Hepatocyte (in vitro differentiated cells): ENCODE results near the gene ABHD2. TPM values are rescaled to one million over a fixed set of nuclear protein-coding genes. Genes with fewer than 3 reads are reported as not detected.

Experiments used
- DNase-seq: peaks from one replicate; pipeline ENCODE4 v3.0.0-alpha.2; 2016; ENCODE audit warnings: low spot score
- H2AFZ ChIP-seq: fragments of 200-600 bp; sonication (generic); 2 replicates; pipeline ENCODE4 v1.6.0; 2016; ENCODE audit warnings: antibody characterized with exemption, mild to moderate bottlenecking
- H3K27ac ChIP-seq: fragments of 200-600 bp; sonication (generic); 2 replicates; pipeline ENCODE4 v1.5.1; 2016; ENCODE audit warnings: mild to moderate bottlenecking
- H3K27me3 ChIP-seq: fragments of 200-600 bp; sonication (generic); 2 replicates; pipeline ENCODE4 v1.6.1; 2016
- H3K36me3 ChIP-seq: fragments of 200-600 bp; sonication (generic); replicated peaks from 2 replicates; pipeline ENCODE4 v1.5.1; 2016; ENCODE audit warnings: low read depth; ENCODE audit not compliant: insufficient read depth
- H3K4me1 ChIP-seq: fragments of 200-600 bp; sonication (generic); 2 replicates; pipeline ENCODE4 v1.5.1; 2016; ENCODE audit warnings: mild to moderate bottlenecking, moderate library complexity; ENCODE audit not compliant: insufficient read depth
- H3K4me2 ChIP-seq: fragments of 200-600 bp; sonication (generic); 2 replicates; pipeline ENCODE4 v1.6.0; 2016
- H3K4me3 ChIP-seq: fragments of 200-600 bp; sonication (generic); 2 replicates; pipeline ENCODE4 v1.5.1; 2016; ENCODE audit warnings: mild to moderate bottlenecking
- H3K79me2 ChIP-seq: fragments of 200-600 bp; sonication (generic); 2 replicates; pipeline ENCODE4 v1.6.0; 2017; ENCODE audit warnings: mild to moderate bottlenecking
- H3K9me2 ChIP-seq: fragments of 200-600 bp; sonication (generic); replicated peaks from 2 replicates; pipeline ENCODE4 v1.6.0; 2017; ENCODE audit warnings: mild to moderate bottlenecking; ENCODE audit not compliant: insufficient read depth
- H3K9me3 ChIP-seq: fragments of 200-600 bp; sonication (generic); 2 replicates; pipeline ENCODE4 v1.5.1; 2016; ENCODE audit warnings: low read depth, mild to moderate bottlenecking
- H4K20me1 ChIP-seq: fragments of 200-600 bp; sonication (generic); 2 replicates; pipeline ENCODE4 v1.6.0; 2016; ENCODE audit warnings: mild to moderate bottlenecking; ENCODE audit not compliant: insufficient read depth, poor library complexity, severe bottlenecking
- EZH2 ChIP-seq: fragments of 200-600 bp; sonication (generic); IDR thresholded peaks from 2 replicates; pipeline ENCODE4 v1.6.1; 2016; ENCODE audit warnings: antibody characterized with exemption, mild to moderate bottlenecking, borderline replicate concordance
- EZH2phosphoT487 ChIP-seq: fragments of 200-600 bp; sonication (generic); IDR thresholded peaks from one replicate; pipeline ENCODE4 v1.6.1; 2018; ENCODE audit warnings: antibody characterized with exemption, mild to moderate bottlenecking, low read depth, moderate library complexity; ENCODE audit not compliant: unreplicated experiment, severe bottlenecking
- WGBS: methylation state at CpG from one replicate; pipeline ENCODE4 v1.1.6; 2016; ENCODE audit warnings: low lambda C conversion rate; ENCODE audit errors: missing lambda C conversion rate; 5-methylcytosine and 5-hydroxymethylcytosine counted together
- polyA plus RNA-seq: library from polyadenylated mRNA; unstranded; fragments of >200 nt; fragmentation: Nextera tagmentation; extraction: Ambion mirVana; gene quantifications from 2 replicates; pipeline ENCODE4 v1.2.1, GENCODE V29; 2016
- total RNA-seq: library from RNA; depleted of rRNA; stranded (reverse); fragments of >200 nt; gene quantifications from 2 replicates; pipeline ENCODE4 v1.2.3, GENCODE V29; 2014
- TF ChIP-seq, protein P1 (sequence below): fragments of 200-600 bp; sonication (generic); IDR thresholded peaks from 2 replicates; pipeline ENCODE4 v1.5.1; 2016; ENCODE audit warnings: antibody characterized with exemption, mild to moderate bottlenecking; ENCODE audit not compliant: poor library complexity

Gene ABHD2
- total and polyA plus RNA-seq, 2 experiments from 2014 or later = 11.7 to 59.7 TPM

DNA sequence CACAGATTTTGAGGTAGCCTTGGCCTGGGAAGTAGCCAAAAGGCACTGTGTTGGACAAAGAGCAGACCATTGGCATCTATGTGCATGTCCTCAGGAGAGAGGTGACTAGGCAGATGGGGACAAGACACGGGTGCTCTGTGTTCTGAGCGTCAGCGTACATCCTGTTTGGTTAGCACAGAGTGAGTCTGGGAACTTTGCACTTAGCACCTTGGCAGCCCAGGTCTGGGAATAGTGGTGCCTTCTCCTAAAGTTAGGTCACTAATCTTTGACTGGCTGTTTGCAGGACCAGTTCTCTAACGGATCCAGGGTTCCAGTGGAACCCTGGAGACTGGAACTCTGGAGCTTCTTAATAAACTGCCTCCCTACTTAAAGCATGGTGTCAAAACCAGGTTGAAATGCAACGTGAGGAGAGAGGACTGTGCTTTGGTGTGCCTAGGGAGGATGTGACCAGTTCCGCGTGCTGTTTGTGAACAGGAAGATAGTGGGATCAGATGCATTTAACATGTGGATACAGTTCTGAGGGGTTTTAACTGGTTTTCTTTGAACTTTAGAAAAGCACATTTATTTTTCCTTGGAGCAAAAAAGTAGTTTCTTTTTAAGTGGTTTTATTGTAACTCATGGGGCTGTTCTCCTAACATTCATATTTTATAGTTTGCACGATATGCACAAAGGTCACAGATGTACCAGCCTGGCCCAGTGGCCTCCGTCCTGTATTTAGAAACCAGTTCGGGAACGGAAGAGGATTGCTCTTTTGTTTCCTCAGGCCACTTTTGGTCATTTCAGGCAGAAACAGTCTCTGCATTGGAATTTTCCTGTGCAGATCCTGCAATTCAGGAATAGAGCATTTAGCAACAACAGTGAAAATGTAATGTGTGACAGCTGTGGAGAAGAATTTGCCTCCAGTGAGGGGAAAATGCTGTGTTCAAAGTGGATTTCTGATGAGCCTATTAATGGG, 48.8 kb downstream of the ABHD2 start:
- peak overlapping the region; percentile 65 for H3K27ac ChIP-seq

DNA sequence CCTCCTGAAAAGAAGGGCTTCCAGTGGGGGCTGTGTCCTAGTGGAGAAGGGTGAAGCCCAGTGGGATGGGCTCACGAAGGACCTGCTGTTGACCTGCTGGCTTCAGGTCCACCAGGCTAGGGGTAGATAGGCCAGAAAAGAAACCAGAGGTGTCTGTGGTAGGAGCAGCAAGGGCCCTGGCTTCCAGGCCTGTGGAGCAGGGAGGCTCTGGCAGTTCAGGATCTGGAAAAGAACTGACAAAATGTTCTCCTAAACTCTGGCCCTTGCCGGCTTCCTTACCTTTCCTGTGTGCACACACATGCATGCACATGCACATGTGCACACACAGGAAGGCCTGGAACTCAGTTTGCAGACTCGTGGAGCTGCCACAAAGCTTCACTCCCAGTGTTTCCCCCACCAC, 49.7 kb downstream of the ABHD2 start:
- H4K20me1 ChIP-seq = no peaks in the 10 kb centered on the region
- TF ChIP-seq EZH2 = no peak
- TF ChIP-seq EZH2phosphoT487 = no peak
- TF ChIP-seq, protein P1, sequence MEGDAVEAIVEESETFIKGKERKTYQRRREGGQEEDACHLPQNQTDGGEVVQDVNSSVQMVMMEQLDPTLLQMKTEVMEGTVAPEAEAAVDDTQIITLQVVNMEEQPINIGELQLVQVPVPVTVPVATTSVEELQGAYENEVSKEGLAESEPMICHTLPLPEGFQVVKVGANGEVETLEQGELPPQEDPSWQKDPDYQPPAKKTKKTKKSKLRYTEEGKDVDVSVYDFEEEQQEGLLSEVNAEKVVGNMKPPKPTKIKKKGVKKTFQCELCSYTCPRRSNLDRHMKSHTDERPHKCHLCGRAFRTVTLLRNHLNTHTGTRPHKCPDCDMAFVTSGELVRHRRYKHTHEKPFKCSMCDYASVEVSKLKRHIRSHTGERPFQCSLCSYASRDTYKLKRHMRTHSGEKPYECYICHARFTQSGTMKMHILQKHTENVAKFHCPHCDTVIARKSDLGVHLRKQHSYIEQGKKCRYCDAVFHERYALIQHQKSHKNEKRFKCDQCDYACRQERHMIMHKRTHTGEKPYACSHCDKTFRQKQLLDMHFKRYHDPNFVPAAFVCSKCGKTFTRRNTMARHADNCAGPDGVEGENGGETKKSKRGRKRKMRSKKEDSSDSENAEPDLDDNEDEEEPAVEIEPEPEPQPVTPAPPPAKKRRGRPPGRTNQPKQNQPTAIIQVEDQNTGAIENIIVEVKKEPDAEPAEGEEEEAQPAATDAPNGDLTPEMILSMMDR = no peak
- peaks cover 6% of the 10 kb centered on the region for H3K79me2 ChIP-seq
- peak overlapping the region; percentile 65 for H3K27ac ChIP-seq
- WGBS = 91% methylated on average over 3 of the region's 3 CpGs
- no peaks in the 10 kb centered on the region for H3K36me3 ChIP-seq
- no peak overlapping the region for H2AFZ ChIP-seq
- peaks cover 15% of the 10 kb centered on the region for H3K4me1 ChIP-seq
- H3K4me3 ChIP-seq = no peak overlapping the region
- no peak overlapping the region for H3K4me2 ChIP-seq
- no peaks in the 10 kb centered on the region for H3K27me3 ChIP-seq
- no peaks in the 10 kb centered on the region for H3K9me2 ChIP-seq
- no peaks in the 10 kb centered on the region for H3K9me3 ChIP-seq
- DNase-seq = no peak

More for the DNA sequence above, 48.8 kb downstream of the ABHD2 start:
- 63% methylated on average over 11 of the region's 11 CpGs for WGBS
- DNase-seq = no peak
- no peak overlapping the region for H3K4me2 ChIP-seq
- no peaks in the 10 kb centered on the region for H3K27me3 ChIP-seq
- peaks cover 21% of the 10 kb centered on the region for H3K4me1 ChIP-seq
- no peaks in the 10 kb centered on the region for H3K9me2 ChIP-seq
- no peaks in the 10 kb centered on the region for H4K20me1 ChIP-seq
- TF ChIP-seq EZH2phosphoT487 = no peak
- no peak for TF ChIP-seq EZH2
- TF ChIP-seq, protein P1 = no peak
- H3K4me3 ChIP-seq = no peak overlapping the region
- peaks cover 6% of the 10 kb centered on the region for H3K79me2 ChIP-seq
- no peak overlapping the region for H2AFZ ChIP-seq
- no peaks in the 10 kb centered on the region for H3K9me3 ChIP-seq
- no peaks in the 10 kb centered on the region for H3K36me3 ChIP-seq

DNA sequence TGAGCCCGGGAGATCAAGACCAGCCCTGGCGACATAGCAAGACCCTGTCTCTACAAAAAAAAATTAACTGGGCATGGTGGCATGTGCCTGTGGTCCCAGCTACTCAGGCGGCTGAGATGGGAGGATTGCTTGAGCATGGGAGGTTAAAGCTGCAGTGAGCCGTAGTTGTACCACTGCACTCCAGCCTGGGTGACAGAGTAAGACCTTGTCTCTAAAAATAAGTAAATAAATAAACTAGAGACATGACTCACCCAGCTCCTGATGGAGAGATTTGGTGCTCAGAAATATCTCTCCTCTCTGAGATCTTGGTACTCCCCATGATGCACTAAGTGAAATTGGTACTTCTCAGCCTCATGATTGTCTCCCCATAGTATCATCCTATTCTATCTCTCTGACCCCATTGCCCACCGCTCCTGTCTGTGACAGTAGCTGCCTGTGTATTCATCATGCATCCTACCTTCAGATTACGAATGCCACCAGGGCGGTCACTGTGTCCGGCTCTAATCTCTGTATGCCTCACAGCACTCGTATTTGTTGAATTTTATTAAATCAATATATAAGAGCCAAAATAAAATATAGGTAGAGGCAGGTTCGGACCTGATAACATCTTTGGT, 50.9 kb downstream of the ABHD2 start:
- Histone ChIP-seq H4K20me1 (no peaks in the 10 kb centered on the region), H3K27ac (peak overlapping the region; percentile 74), H3K79me2 (peaks cover 6% of the 10 kb centered on the region), H3K4me1 (peaks cover 10% of the 10 kb centered on the region), H2AFZ (no peak overlapping the region), H3K27me3 (no peaks in the 10 kb centered on the region), H3K9me2 (no peaks in the 10 kb centered on the region), H3K4me3 (no peak overlapping the region), H3K4me2 (no peak overlapping the region), H3K9me3 (no peaks in the 10 kb centered on the region), H3K36me3 (no peaks in the 10 kb centered on the region)
- no peak for DNase-seq
- TF ChIP-seq, protein P1 = no peak
- TF ChIP-seq EZH2phosphoT487 (no peak), EZH2 (no peak)
- 90% methylated on average over 10 of the region's 10 CpGs for WGBS
